ENCODE data around the gene FAM83F. TPM values are rescaled to one million over a fixed set of nuclear protein-coding genes. Genes with fewer than 3 reads are reported as not detected.
"Not testable (repeated sequence)": the region's sequence is repeated elsewhere in the genome, so short reads cannot be mapped to it uniquely, and the experiment has no call there.

The FAM83F gene
- total RNA-seq, 1 experiment from 2014 or later, result 33.1 TPM

DNA sequence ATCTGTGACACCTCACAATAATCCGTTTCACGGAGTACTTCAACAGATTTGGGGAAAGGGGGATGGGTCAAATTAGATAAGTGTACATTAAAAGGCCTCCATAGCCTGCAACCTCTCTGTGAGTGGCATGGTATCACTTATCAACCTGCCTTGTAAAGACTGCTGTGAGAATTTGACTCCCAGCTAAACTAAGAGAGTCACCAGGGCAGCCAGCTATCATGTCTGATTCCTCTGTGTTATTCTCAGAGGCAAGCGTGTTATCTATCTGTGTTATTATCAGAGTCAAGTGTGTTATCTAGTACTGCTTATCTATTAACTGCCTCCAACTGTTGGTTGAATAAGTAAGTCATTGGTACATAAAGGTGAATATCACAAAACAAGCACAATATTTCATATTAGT lies 4.1 kb upstream of the FAM83F start:
- no TSS peak for BruUV-seq (replicated peaks)
- H3K36me3 Mint-ChIP-seq (ENCODE audit: insufficient read depth, unreplicated experiment), result no peaks in the 10 kb centered on the region
- peaks cover 11% of the 10 kb centered on the region for H3K27me3 Mint-ChIP-seq (ENCODE audit: insufficient read depth, unreplicated experiment)
- TF ChIP-seq, protein P1, sequence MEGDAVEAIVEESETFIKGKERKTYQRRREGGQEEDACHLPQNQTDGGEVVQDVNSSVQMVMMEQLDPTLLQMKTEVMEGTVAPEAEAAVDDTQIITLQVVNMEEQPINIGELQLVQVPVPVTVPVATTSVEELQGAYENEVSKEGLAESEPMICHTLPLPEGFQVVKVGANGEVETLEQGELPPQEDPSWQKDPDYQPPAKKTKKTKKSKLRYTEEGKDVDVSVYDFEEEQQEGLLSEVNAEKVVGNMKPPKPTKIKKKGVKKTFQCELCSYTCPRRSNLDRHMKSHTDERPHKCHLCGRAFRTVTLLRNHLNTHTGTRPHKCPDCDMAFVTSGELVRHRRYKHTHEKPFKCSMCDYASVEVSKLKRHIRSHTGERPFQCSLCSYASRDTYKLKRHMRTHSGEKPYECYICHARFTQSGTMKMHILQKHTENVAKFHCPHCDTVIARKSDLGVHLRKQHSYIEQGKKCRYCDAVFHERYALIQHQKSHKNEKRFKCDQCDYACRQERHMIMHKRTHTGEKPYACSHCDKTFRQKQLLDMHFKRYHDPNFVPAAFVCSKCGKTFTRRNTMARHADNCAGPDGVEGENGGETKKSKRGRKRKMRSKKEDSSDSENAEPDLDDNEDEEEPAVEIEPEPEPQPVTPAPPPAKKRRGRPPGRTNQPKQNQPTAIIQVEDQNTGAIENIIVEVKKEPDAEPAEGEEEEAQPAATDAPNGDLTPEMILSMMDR (IDR thresholded peaks at IDR 0.05; ENCODE audit: unreplicated experiment), result no peak
- POLR2A ChIA-PET, result interaction anchor here (2.0 kb wide), 1 partner anchor 32 kb away, joined by 4 read pairs; no protein-coding TSS in a partner anchor
- H3K27ac Mint-ChIP-seq (ENCODE audit: low read depth, unreplicated experiment), result no peak overlapping the region
- H3K4me3 Mint-ChIP-seq (ENCODE audit: unreplicated experiment), result no peak overlapping the region
- intact Hi-C loops (cut with micrococcal nuclease), result no loop called here
- no peak for DNase-seq (ENCODE audit: unreplicated experiment)
- CTCF ChIA-PET, result no interaction called here
- H3K9me3 Mint-ChIP-seq (ENCODE audit: unreplicated experiment), result no peaks in the 10 kb centered on the region
- peaks cover 8% of the 10 kb centered on the region for H3K4me1 Mint-ChIP-seq (ENCODE audit: insufficient read depth, unreplicated experiment)

- Mint-ChIP-seq H3K9me3 (ENCODE audit: unreplicated experiment) (no peaks in the 10 kb centered on the region), H3K36me3 (ENCODE audit: insufficient read depth, unreplicated experiment) (no peaks in the 10 kb centered on the region), H3K4me3 (ENCODE audit: unreplicated experiment) (no peak overlapping the region), H3K27ac (ENCODE audit: low read depth, unreplicated experiment) (no peak overlapping the region), H3K4me1 (ENCODE audit: insufficient read depth, unreplicated experiment) (peaks cover 8% of the 10 kb centered on the region), H3K27me3 (ENCODE audit: insufficient read depth, unreplicated experiment) (peaks cover 11% of the 10 kb centered on the region)
- intact Hi-C loops (cut with micrococcal nuclease), result no loop called here
- no TSS peak for BruUV-seq (replicated peaks)
- CTCF ChIA-PET, result no interaction called here
- no peak for DNase-seq (ENCODE audit: unreplicated experiment)
- POLR2A ChIA-PET, result interaction anchor here (2.0 kb wide), 1 partner anchor 32 kb away, joined by 4 read pairs; no protein-coding TSS in a partner anchor
- TF ChIP-seq, protein P1 (IDR thresholded peaks at IDR 0.05; ENCODE audit: unreplicated experiment), result no peak
Measured at GRCh38 chr22:39991159-39991860, 3.4 kb upstream of the FAM83F start.

GRCh38 chr22:39992088-39992826 lies 2.5 kb upstream of the FAM83F start:
- TF ChIP-seq, protein P1 (IDR thresholded peaks at IDR 0.05; ENCODE audit: unreplicated experiment), result no peak
- H3K36me3 Mint-ChIP-seq (ENCODE audit: insufficient read depth, unreplicated experiment), result no peaks in the 10 kb centered on the region
- POLR2A ChIA-PET, result interaction anchor here (1.2 kb wide), 1 partner anchor 354 kb away, joined by 3 read pairs; the partner anchor contains the start of gene ADSL
- no TSS peak for BruUV-seq (replicated peaks)
- intact Hi-C loops (cut with micrococcal nuclease), result no loop called here
- H3K4me3 Mint-ChIP-seq (ENCODE audit: unreplicated experiment), result no peak overlapping the region
- DNase-seq (ENCODE audit: unreplicated experiment), result no peak
- H3K9me3 Mint-ChIP-seq (ENCODE audit: unreplicated experiment), result no peaks in the 10 kb centered on the region
- H3K27me3 Mint-ChIP-seq (ENCODE audit: insufficient read depth, unreplicated experiment), result peaks cover 11% of the 10 kb centered on the region
- CTCF ChIA-PET, result interaction anchor here (2.4 kb wide), 1 partner anchor 33 kb away, joined by 12 read pairs; no protein-coding TSS in a partner anchor
- H3K4me1 Mint-ChIP-seq (ENCODE audit: insufficient read depth, unreplicated experiment), result peaks cover 16% of the 10 kb centered on the region
- no peak overlapping the region for H3K27ac Mint-ChIP-seq (ENCODE audit: low read depth, unreplicated experiment)

- ChIA-PET CTCF (interaction anchor here (0.6 to 2.4 kb wide), 2 partner anchors 32 to 61 kb away, joined by 3 to 12 read pairs; no protein-coding TSS in a partner anchor), POLR2A (interaction anchor here (0.6 to 2.4 kb wide), 3 partner anchors 21 to 354 kb away, joined by 3 to 6 read pairs (median 3); partner anchors contain the start of gene ADSL)
- peaks cover 22% of the 10 kb centered on the region for H3K4me1 Mint-ChIP-seq (ENCODE audit: insufficient read depth, unreplicated experiment)
- H3K27ac Mint-ChIP-seq (ENCODE audit: low read depth, unreplicated experiment); H3K9me3 Mint-ChIP-seq (ENCODE audit: unreplicated experiment); H3K36me3 Mint-ChIP-seq (ENCODE audit: insufficient read depth, unreplicated experiment); DNase-seq (ENCODE audit: unreplicated experiment); H3K4me3 Mint-ChIP-seq (ENCODE audit: unreplicated experiment); BruUV-seq (replicated peaks); intact Hi-C loops (cut with micrococcal nuclease): not testable (repeated sequence)
- peaks cover 11% of the 10 kb centered on the region for H3K27me3 Mint-ChIP-seq (ENCODE audit: insufficient read depth, unreplicated experiment)
Measured at GRCh38 chr22:39992894-39993293, 1.9 kb upstream of the FAM83F start.

All from MCF 10A (cell line).